Chondrocyte (in vitro differentiated cells): ENCODE results near the gene CYP24A1. TPM values are rescaled to one million over a fixed set of nuclear protein-coding genes. Genes with fewer than 3 reads are reported as not detected.
A peak's percentile ranks its signal among the peaks of the same experiment; 100 is the strongest.

Experiments used
- DNase-seq: peaks from one replicate; pipeline ENCODE4 v3.0.0; 2021; ENCODE audit warnings: mixed read lengths, low spot score
- H3K27ac Mint-ChIP-seq: one replicate; pipeline ENCODE4 v1.8.0; 2021; ENCODE audit warnings: mild to moderate bottlenecking, moderate library complexity, mixed read lengths; ENCODE audit not compliant: unreplicated experiment
- H3K27me3 Mint-ChIP-seq: 2 replicates; pipeline ENCODE4 v1.8.0; 2021; ENCODE audit warnings: low read depth, mixed read lengths
- H3K36me3 Mint-ChIP-seq: 2 replicates; pipeline ENCODE4 v1.8.0; 2021; ENCODE audit warnings: low read depth, mixed read lengths
- H3K4me1 Mint-ChIP-seq: 2 replicates; pipeline ENCODE4 v1.8.0; 2021; ENCODE audit warnings: low read depth, mild to moderate bottlenecking, mixed read lengths
- H3K4me3 Mint-ChIP-seq: one replicate; pipeline ENCODE4 v1.8.0; 2021; ENCODE audit warnings: mild to moderate bottlenecking, moderate library complexity, mixed read lengths; ENCODE audit not compliant: unreplicated experiment
- H3K9me3 Mint-ChIP-seq: 2 replicates; pipeline ENCODE4 v1.8.0; 2021; ENCODE audit warnings: low read depth, mixed read lengths
- CTCF ChIP-seq: fragments of 200-600 bp; sonication (generic); IDR thresholded peaks from 2 replicates; pipeline ENCODE4 v1.5.0; 2021; ENCODE audit warnings: antibody characterized with exemption, mild to moderate bottlenecking, moderate library complexity
- total RNA-seq: library from RNA; stranded (reverse); gene quantifications from 3 replicates; pipeline ENCODE4 v1.2.1, GENCODE V29; 2021

Gene CYP24A1
- total RNA-seq, 1 donor from 2014 or later = not detected

GRCh38 chr20:54155736-54156317 lies 18.0 kb downstream of the CYP24A1 start:
- Mint-ChIP-seq H3K9me3 (no peaks in the 10 kb centered on the region), H3K4me1 (no peaks in the 10 kb centered on the region), H3K27ac (no peak overlapping the region), H3K4me3 (no peak overlapping the region), H3K27me3 (peaks cover 9% of the 10 kb centered on the region), H3K36me3 (no peaks in the 10 kb centered on the region)
- DNase-seq = no peak
- no peak for TF ChIP-seq CTCF

- no peak for DNase-seq
- Mint-ChIP-seq H3K36me3 (no peaks in the 10 kb centered on the region), H3K27me3 (peaks cover 9% of the 10 kb centered on the region), H3K9me3 (no peaks in the 10 kb centered on the region), H3K4me3 (no peak overlapping the region), H3K4me1 (no peaks in the 10 kb centered on the region), H3K27ac (peak overlapping the region; percentile 4)
- TF ChIP-seq CTCF = no peak
Measured at GRCh38 chr20:54154439-54154838, 19.3 kb downstream of the CYP24A1 start.

GRCh38 chr20:54153847-54154246 lies 19.9 kb downstream of the CYP24A1 start:
- Mint-ChIP-seq H3K9me3 (no peaks in the 10 kb centered on the region), H3K27ac (no peak overlapping the region), H3K36me3 (no peaks in the 10 kb centered on the region), H3K27me3 (peaks cover 9% of the 10 kb centered on the region), H3K4me3 (no peak overlapping the region), H3K4me1 (no peaks in the 10 kb centered on the region)
- TF ChIP-seq CTCF = no peak
- no peak for DNase-seq

GRCh38 chr20:54153041-54153327 lies 20.8 kb downstream of the CYP24A1 start:
- no peaks in the 10 kb centered on the region for H3K36me3 Mint-ChIP-seq
- H3K27me3 Mint-ChIP-seq = peaks cover 9% of the 10 kb centered on the region
- no peak overlapping the region for H3K27ac Mint-ChIP-seq
- no peak for DNase-seq
- TF ChIP-seq CTCF = no peak
- H3K9me3 Mint-ChIP-seq = no peaks in the 10 kb centered on the region
- H3K4me3 Mint-ChIP-seq = no peak overlapping the region
- H3K4me1 Mint-ChIP-seq = no peaks in the 10 kb centered on the region

GRCh38 chr20:54152227-54153040 lies 21.4 kb downstream of the CYP24A1 start:
- TF ChIP-seq CTCF = no peak
- Mint-ChIP-seq H3K4me1 (no peaks in the 10 kb centered on the region), H3K36me3 (no peaks in the 10 kb centered on the region), H3K9me3 (no peaks in the 10 kb centered on the region), H3K27me3 (peaks cover 9% of the 10 kb centered on the region), H3K4me3 (no peak overlapping the region), H3K27ac (no peak overlapping the region)
- DNase-seq = no peak
